Gastrocnemius medialis (tissue), 4 donors: Measurements from ENCODE around the gene KLRC1.
"Not testable (repeated sequence)": the region's sequence is repeated elsewhere in the genome, so short reads cannot be mapped to it uniquely, and the experiment has no call there.

Source experiments
- CTCF ChIP-seq, 5 experiments: fragments of 450-650 bp in 3 of 5; fragments of 200-600 bp in 2 of 5; sonication (generic) in 2 of 5; IDR thresholded peaks in 4 of 5; conservative IDR thresholded peaks in 1 of 5; 1 replicate in 4 of 5; 2 replicates in 1 of 5; pipeline ENCODE4 v1.5.1; 2016 to 2019; ENCODE audit warnings: antibody characterized with exemption in 5 of 5, mild to moderate bottlenecking in 3 of 5, moderate library complexity in 3 of 5
- POLR2A ChIP-seq, 2 donors: fragments of 450-650 bp; IDR thresholded peaks; one replicate each; pipeline ENCODE4 v1.6.1; 2017; ENCODE audit warnings: antibody characterized with exemption in 2 of 2, mild to moderate bottlenecking in 2 of 2, moderate library complexity in 2 of 2

- TF ChIP-seq CTCF (IDR thresholded peaks at IDR 0.05 in 4 of 5, conservative IDR thresholded peaks at IDR 0.05 in 1 of 5); POLR2A (IDR thresholded peaks at IDR 0.05): not testable (repeated sequence)
These were observed 15.6 kb downstream of the KLRC1 start for GRCh38 chr12:10437601-10438000.
